Sigmoid colon (tissue), 7 donors: ENCODE measurements around the gene ALG10B. TPM values are rescaled to one million over a fixed set of nuclear protein-coding genes. Genes with fewer than 3 reads are reported as not detected.
"Not testable (repeated sequence)": the region's sequence is repeated elsewhere in the genome, so short reads cannot be mapped to it uniquely, and the experiment has no call there.

Experiments
- DNase-seq: peaks from one replicate; pipeline ENCODE4 v3.0.0-alpha.2; 2019
- H3K27ac ChIP-seq, 4 donors: fragments of 200-600 bp; sonication (generic); one replicate each; pipeline ENCODE4 v1.5.1; 2016 to 2019; ENCODE audit warnings: mild to moderate bottlenecking in 1 of 4
- H3K27me3 ChIP-seq, 3 donors: fragments of 200-600 bp; sonication (generic); one replicate each; pipeline ENCODE4 v1.5.1; 2019; ENCODE audit warnings: mild to moderate bottlenecking in 1 of 3
- H3K36me3 ChIP-seq, 4 donors: fragments of 200-600 bp; sonication (generic); one replicate each; pipeline ENCODE4 v1.5.1; 2016 to 2019
- H3K4me1 ChIP-seq, 4 donors: fragments of 200-600 bp; sonication (generic); one replicate each; pipeline ENCODE4 v1.5.1; 2017 to 2019
- H3K4me3 ChIP-seq, 4 donors: fragments of 200-600 bp; sonication (generic); one replicate each; pipeline ENCODE4 v1.5.1; 2017 to 2019; ENCODE audit warnings: mild to moderate bottlenecking in 2 of 4, moderate library complexity in 1 of 4
- H3K9me3 ChIP-seq, 4 donors: fragments of 200-600 bp in 3 of 4; sonication (generic) in 3 of 4; one replicate each; pipeline versions ENCODE4 v1.5.1 to v1.6.1; 2013 to 2019
- CTCF ChIP-seq, 4 experiments: fragments of 450-650 bp in 3 of 4; fragments of 200-600 bp in 1 of 4; IDR thresholded peaks; one replicate each; pipeline ENCODE4 v1.5.1; 2016 to 2019; ENCODE audit warnings: antibody characterized with exemption in 4 of 4, mild to moderate bottlenecking in 3 of 4, moderate library complexity in 2 of 4
- EP300 ChIP-seq, 4 donors: sonication (generic); formaldehyde crosslinking; IDR thresholded peaks; one replicate each; pipeline ENCODE4 v1.6.1; 2017; ENCODE audit warnings: antibody characterized with exemption in 4 of 4
- POLR2A ChIP-seq, 2 donors: fragments of 450-650 bp; IDR thresholded peaks; one replicate each; pipeline ENCODE4 v1.6.1; 2016; ENCODE audit warnings: antibody characterized with exemption in 2 of 2, mild to moderate bottlenecking in 2 of 2, moderate library complexity in 2 of 2
- POLR2AphosphoS5 ChIP-seq, 4 donors: sonication (generic); formaldehyde crosslinking; IDR thresholded peaks; one replicate each; pipeline ENCODE4 v1.6.1; 2017; ENCODE audit warnings: antibody characterized with exemption in 4 of 4
- WGBS, 2 donors: extraction: QIAGEN DNeasy Blood & Tissue Kit; methylation state at CpG; one replicate each; pipeline ENCODE4 v1.1.7; 2013; 5-methylcytosine and 5-hydroxymethylcytosine counted together
- intact Hi-C: fragments of 100-400 bp; cut with DNase I; formaldehyde crosslinking; loops from one replicate; pipeline ENCODE4 v1.15.1; 2023
- polyA plus RNA-seq, 3 donors: library from polyadenylated mRNA; stranded (reverse); fragments of 200-250 nt; gene quantifications; one replicate each; pipeline ENCODE4 v1.2.3, GENCODE V29; 2013
- total RNA-seq, 4 donors: library from RNA; depleted of rRNA; stranded (reverse); fragments of >200 nt; gene quantifications; one replicate each; pipeline ENCODE4 v1.1.0, GENCODE V29; 2016
- donor health status: healthy with polysubstance abuse.
- donor health status: Bipolar disorder and iron deficiency.
- donor health status: healthy.

The ALG10B gene
- total and polyA plus RNA-seq, 7 donors: under 0.01 to 3.6 (median 3.1) TPM

- H3K36me3 ChIP-seq: no peaks in the 10 kb centered on the region
- DNase-seq: no peak
- H3K27ac ChIP-seq: no peak overlapping the region
- intact Hi-C loops: no loop called here
- H3K27me3 ChIP-seq: no peaks in the 10 kb centered on the region
- TF ChIP-seq EP300 (IDR thresholded peaks at IDR 0.05): no peak
- no peak for TF ChIP-seq CTCF (IDR thresholded peaks at IDR 0.05)
- no peak for TF ChIP-seq POLR2A (IDR thresholded peaks at IDR 0.05)
- TF ChIP-seq POLR2AphosphoS5 (IDR thresholded peaks at IDR 0.05): no peak
- peaks cover 0 to 6% (median 0%) of the 10 kb centered on the region in 4 donors for H3K4me1 ChIP-seq
- H3K4me3 ChIP-seq: no peak overlapping the region
- H3K9me3 ChIP-seq: no peaks in the 10 kb centered on the region
- 71 to 91% methylated on average over 3 of the region's 3 CpGs for WGBS, 2 donors
Measured at GRCh38 chr12:38327356-38327755, 10.8 kb downstream of the ALG10B start.

DNA sequence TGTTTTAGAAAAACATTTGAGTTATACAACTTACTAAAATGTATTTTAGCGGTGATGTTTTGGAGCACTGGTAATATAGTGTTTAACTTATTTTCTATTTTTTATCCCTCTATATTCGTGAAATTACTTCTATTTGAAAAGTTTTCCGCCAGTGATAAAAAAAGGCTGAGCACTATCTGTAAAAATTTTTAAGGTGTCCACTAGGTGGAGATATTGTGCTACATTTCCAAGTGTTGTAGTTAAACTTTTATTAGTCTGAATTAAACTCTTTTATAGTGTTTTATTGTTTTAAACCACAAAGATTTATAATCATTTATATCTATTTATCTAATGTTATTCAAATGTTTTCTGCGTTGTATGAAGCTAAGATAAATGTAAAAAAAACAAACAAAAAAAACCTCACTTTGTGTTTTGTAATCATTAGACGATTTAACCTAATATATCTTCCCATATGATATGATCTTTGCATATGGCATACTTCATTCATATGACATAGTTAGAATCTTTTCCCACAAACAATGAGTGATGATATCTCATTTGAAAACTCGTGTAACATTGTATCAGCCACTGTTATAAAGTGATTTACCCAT, 11.8 kb downstream of the ALG10B start:
- no peaks in the 10 kb centered on the region for H3K36me3 ChIP-seq
- TF ChIP-seq POLR2A (IDR thresholded peaks at IDR 0.05) (no peak), CTCF (IDR thresholded peaks at IDR 0.05) (peak; percentile 29 to 68 (median 36))
- H3K4me3 ChIP-seq: no peak overlapping the region
- no peak overlapping the region for H3K27ac ChIP-seq
- H3K4me1 ChIP-seq: peaks cover 0 to 6% (median 0%) of the 10 kb centered on the region in 4 donors
- WGBS, 2 donors: 12 to 24% methylated on average over 6 of the region's 6 CpGs
- no peak for DNase-seq
- no peaks in the 10 kb centered on the region for H3K27me3 ChIP-seq
- H3K9me3 ChIP-seq: no peaks in the 10 kb centered on the region
- intact Hi-C loops: loop anchor here (2.0 kb wide), 1 partner anchor 774 kb away; no protein-coding TSS in a partner anchor

- not testable (repeated sequence) for H3K9me3 ChIP-seq, H3K27me3 ChIP-seq, H3K27ac ChIP-seq, H3K36me3 ChIP-seq, H3K4me3 ChIP-seq, H3K4me1 ChIP-seq
- WGBS, 2 donors: 91 to 93% methylated on average over 25 to 26 of the region's 30 CpGs
- DNase-seq: peak; percentile 60
- intact Hi-C loops: loop anchor here (5.0 kb wide), 1 partner anchor 942 kb away; no protein-coding TSS in a partner anchor
Measured at GRCh38 chr12:38330414-38330813, 13.8 kb downstream of the ALG10B start.

DNA sequence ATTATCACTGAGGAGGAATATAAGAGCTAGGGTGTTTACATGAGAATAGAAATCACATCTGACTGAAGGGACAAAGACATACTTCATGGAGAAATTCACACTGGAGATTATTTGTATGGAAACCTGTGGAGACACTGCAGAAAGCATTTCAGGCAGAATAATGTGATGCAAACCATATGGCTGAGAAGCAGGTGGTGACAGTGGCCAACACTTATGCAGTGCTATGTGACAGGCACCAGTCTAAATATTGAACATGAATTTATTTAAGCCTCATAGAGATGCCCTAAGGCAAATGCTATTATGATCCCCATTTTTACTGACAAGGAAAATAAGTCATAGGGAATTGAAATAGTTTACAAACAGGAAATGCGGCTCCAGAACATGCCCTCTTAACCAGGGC, 16.2 kb downstream of the ALG10B start:
- whole genome bisulfite sequencing, 2 donors: 95% methylated on average over 1 of the region's 1 CpG
- no peaks in the 10 kb centered on the region for H3K36me3 ChIP-seq
- H3K4me1 ChIP-seq: peaks cover 0 to 6% (median 0%) of the 10 kb centered on the region in 4 donors
- H3K27ac ChIP-seq: no peak overlapping the region
- TF ChIP-seq CTCF (IDR thresholded peaks at IDR 0.05) (no peak), POLR2A (IDR thresholded peaks at IDR 0.05) (no peak), POLR2AphosphoS5 (IDR thresholded peaks at IDR 0.05) (no peak)
- H3K4me3 ChIP-seq: no peak overlapping the region
- intact Hi-C loops: loop anchor here (5.0 kb wide), 1 partner anchor 939 kb away; no protein-coding TSS in a partner anchor
- H3K9me3 ChIP-seq: no peaks in the 10 kb centered on the region
- no peak for DNase-seq
- no peaks in the 10 kb centered on the region for H3K27me3 ChIP-seq

GRCh38 chr12:38342444-38342843, 25.9 kb downstream of the ALG10B start:
- Histone ChIP-seq H3K4me3 (no peak overlapping the region), H3K9me3 (no peaks in the 10 kb centered on the region), H3K4me1 (no peaks in the 10 kb centered on the region), H3K27ac (no peak overlapping the region), H3K36me3 (no peaks in the 10 kb centered on the region), H3K27me3 (no peaks in the 10 kb centered on the region)
- 68 to 80% methylated on average over 3 of the region's 3 CpGs for WGBS, 2 donors
- TF ChIP-seq POLR2AphosphoS5 (IDR thresholded peaks at IDR 0.05) (no peak), EP300 (IDR thresholded peaks at IDR 0.05) (no peak), CTCF (IDR thresholded peaks at IDR 0.05) (no peak)
- DNase-seq: no peak
- intact Hi-C loops: no loop called here

DNA sequence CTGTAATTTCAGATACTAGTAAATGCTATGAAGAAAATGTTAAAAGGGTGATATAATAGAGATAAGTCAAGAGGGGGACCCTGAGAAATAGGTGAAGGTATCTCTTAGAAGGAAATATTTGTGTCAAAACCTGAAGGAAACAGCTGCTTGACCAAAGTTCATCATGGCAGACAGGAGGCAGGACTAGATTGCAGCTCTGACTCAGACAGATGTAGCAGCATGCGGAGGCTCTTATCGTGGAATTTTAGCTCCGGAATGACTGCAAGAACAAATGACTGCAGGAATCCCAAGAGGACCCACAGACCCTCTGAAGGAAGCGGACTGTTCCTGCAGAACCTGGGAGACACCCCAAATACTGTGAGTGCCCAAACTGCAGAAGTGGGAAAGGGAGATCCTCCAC, 26.7 kb downstream of the ALG10B start:
- H3K27ac ChIP-seq, H3K9me3 ChIP-seq, H3K27me3 ChIP-seq, DNase-seq, H3K4me1 ChIP-seq, H3K4me3 ChIP-seq, H3K36me3 ChIP-seq, intact Hi-C loops: not testable (repeated sequence)
- 70% methylated on average over 4 of the region's 4 CpGs for WGBS, 2 donors

- H3K4me3 ChIP-seq, intact Hi-C loops, H3K27ac ChIP-seq, H3K27me3 ChIP-seq, H3K4me1 ChIP-seq, H3K9me3 ChIP-seq, H3K36me3 ChIP-seq, DNase-seq: not testable (repeated sequence)
- 87 to 91% methylated on average over 1 of the region's 1 CpG for WGBS, 2 donors
Measured at GRCh38 chr12:38343916-38344315, 27.3 kb downstream of the ALG10B start.
